Vagina (tissue), 2 donors: Measurements from ENCODE around the gene CADM1. TPM values are rescaled to one million over a fixed set of nuclear protein-coding genes. Genes with fewer than 3 reads are reported as not detected.

ENCODE experiments used
- DNase-seq, 2 donors: peaks; one replicate each; pipeline ENCODE4 v3.0.0-alpha.2; 2017; ENCODE audit errors: extremely low spot score in 2 of 2
- H3K27ac ChIP-seq: fragments of 200-600 bp; sonication (generic); one replicate; pipeline ENCODE4 v1.5.1; 2019
- H3K27me3 ChIP-seq: fragments of 200-600 bp; sonication (generic); one replicate; pipeline ENCODE4 v1.5.1; 2019
- H3K36me3 ChIP-seq, 2 donors: fragments of 200-600 bp; sonication (generic); one replicate each; pipeline ENCODE4 v1.5.1; 2017 to 2019
- H3K4me1 ChIP-seq: fragments of 200-600 bp; sonication (generic); one replicate; pipeline ENCODE4 v1.5.1; 2019
- H3K4me3 ChIP-seq, 2 donors: fragments of 200-600 bp; sonication (generic); 1 replicate in 1 of 2; 2 replicates in 1 of 2; pipeline ENCODE4 v1.5.1; 2016 to 2019
- H3K9me3 ChIP-seq: fragments of 200-600 bp; sonication (generic); one replicate; pipeline ENCODE4 v1.5.1; 2019
- CTCF ChIP-seq, 3 experiments: fragments of 450-650 bp in 2 of 3; fragments of 200-600 bp in 1 of 3; sonication (generic) in 1 of 3; IDR thresholded peaks; one replicate each; pipeline ENCODE4 v1.5.1; 2017 to 2019; ENCODE audit warnings: antibody characterized with exemption in 3 of 3, mild to moderate bottlenecking in 2 of 3, moderate library complexity in 2 of 3
- POLR2A ChIP-seq, 2 donors: fragments of 450-650 bp; IDR thresholded peaks; one replicate each; pipeline ENCODE4 v1.6.1; 2017; ENCODE audit warnings: antibody characterized with exemption in 2 of 2, mild to moderate bottlenecking in 2 of 2, moderate library complexity in 2 of 2
- POLR2AphosphoS5 ChIP-seq, 2 donors: sonication (generic); formaldehyde crosslinking; IDR thresholded peaks; one replicate each; pipeline ENCODE4 v1.9.0; 2017; ENCODE audit warnings: antibody characterized with exemption in 2 of 2, mild to moderate bottlenecking in 2 of 2, low read depth in 1 of 2; ENCODE audit not compliant: insufficient read depth in 1 of 2
- intact Hi-C: fragments of 100-400 bp; cut with DNase I; formaldehyde crosslinking; loops from one replicate; pipeline ENCODE4 v1.15.1; 2023
- total RNA-seq: library from RNA; depleted of rRNA; stranded (reverse); fragments of >200 nt; gene quantifications from one replicate; pipeline ENCODE4 v1.2.3, GENCODE V29; 2016

The CADM1 gene
- total RNA-seq, 1 donor from 2014 or later: 37.1 TPM

GRCh38 chr11:115247361-115247760 is 256.9 kb downstream of the CADM1 start:
- DNase-seq: no peak
- Histone ChIP-seq H3K27ac (no peak overlapping the region), H3K4me3 (no peak overlapping the region), H3K4me1 (no peaks in the 10 kb centered on the region), H3K27me3 (no peaks in the 10 kb centered on the region), H3K36me3 (no peaks in the 10 kb centered on the region), H3K9me3 (no peaks in the 10 kb centered on the region)
- no peak for TF ChIP-seq POLR2A (IDR thresholded peaks at IDR 0.05)
- no peak for TF ChIP-seq CTCF (IDR thresholded peaks at IDR 0.05)
- TF ChIP-seq POLR2AphosphoS5 (IDR thresholded peaks at IDR 0.05; ENCODE audit: insufficient read depth in 1 of 2, low read depth in 1 of 2): no peak
- intact Hi-C loops: no loop called here

GRCh38 chr11:115244758-115245157 is 259.5 kb downstream of the CADM1 start:
- H3K4me3 ChIP-seq: no peak overlapping the region
- H3K36me3 ChIP-seq: no peaks in the 10 kb centered on the region
- intact Hi-C loops: no loop called here
- no peaks in the 10 kb centered on the region for H3K4me1 ChIP-seq
- no peaks in the 10 kb centered on the region for H3K9me3 ChIP-seq
- TF ChIP-seq CTCF (IDR thresholded peaks at IDR 0.05) (no peak), POLR2AphosphoS5 (IDR thresholded peaks at IDR 0.05; ENCODE audit: insufficient read depth in 1 of 2, low read depth in 1 of 2) (no peak), POLR2A (IDR thresholded peaks at IDR 0.05) (no peak)
- no peaks in the 10 kb centered on the region for H3K27me3 ChIP-seq
- DNase-seq: no peak
- H3K27ac ChIP-seq: no peak overlapping the region

GRCh38 chr11:115244296-115244695 is 259.9 kb downstream of the CADM1 start:
- Histone ChIP-seq H3K36me3 (no peaks in the 10 kb centered on the region), H3K9me3 (no peaks in the 10 kb centered on the region), H3K4me1 (no peaks in the 10 kb centered on the region), H3K27me3 (no peaks in the 10 kb centered on the region), H3K27ac (no peak overlapping the region), H3K4me3 (no peak overlapping the region)
- intact Hi-C loops: no loop called here
- no peak for DNase-seq
- no peak for TF ChIP-seq POLR2A (IDR thresholded peaks at IDR 0.05)
- no peak for TF ChIP-seq CTCF (IDR thresholded peaks at IDR 0.05)
- TF ChIP-seq POLR2AphosphoS5 (IDR thresholded peaks at IDR 0.05; ENCODE audit: insufficient read depth in 1 of 2, low read depth in 1 of 2): no peak

GRCh38 chr11:115242982-115243381 is 261.2 kb downstream of the CADM1 start:
- Histone ChIP-seq H3K36me3 (no peaks in the 10 kb centered on the region), H3K27ac (no peak overlapping the region), H3K4me1 (no peaks in the 10 kb centered on the region), H3K27me3 (no peaks in the 10 kb centered on the region), H3K4me3 (no peak overlapping the region), H3K9me3 (no peaks in the 10 kb centered on the region)
- intact Hi-C loops: no loop called here
- DNase-seq: no peak
- TF ChIP-seq POLR2A (IDR thresholded peaks at IDR 0.05): no peak
- TF ChIP-seq CTCF (IDR thresholded peaks at IDR 0.05): no peak
- no peak for TF ChIP-seq POLR2AphosphoS5 (IDR thresholded peaks at IDR 0.05; ENCODE audit: insufficient read depth in 1 of 2, low read depth in 1 of 2)

GRCh38 chr11:115241899-115242298 is 262.3 kb downstream of the CADM1 start:
- Histone ChIP-seq H3K27me3 (no peaks in the 10 kb centered on the region), H3K36me3 (no peaks in the 10 kb centered on the region), H3K4me1 (no peaks in the 10 kb centered on the region), H3K4me3 (no peak overlapping the region), H3K27ac (no peak overlapping the region), H3K9me3 (no peaks in the 10 kb centered on the region)
- intact Hi-C loops: no loop called here
- TF ChIP-seq POLR2AphosphoS5 (IDR thresholded peaks at IDR 0.05; ENCODE audit: insufficient read depth in 1 of 2, low read depth in 1 of 2) (no peak), CTCF (IDR thresholded peaks at IDR 0.05) (no peak), POLR2A (IDR thresholded peaks at IDR 0.05) (no peak)
- DNase-seq: no peak
